NCI-H2081 treated with DMSO at 0.1 percent for 48 hours (cell line): Measurements from ENCODE around the gene GPR139.

Source experiments
- DNase-seq: peaks from one replicate; lab custom pipeline; 2025; lab: John Stamatoyannopoulos, UW

GPR139 gene

GRCh38 chr16:20053336-20053735 lies 20.4 kb downstream of the GPR139 start:
- no peak for DNase-seq

- DNase-seq = no peak
Observed at GRCh38 chr16:20051611-20052010, 22.1 kb downstream of the GPR139 start.

GRCh38 chr16:20051147-20051546 lies 22.5 kb downstream of the GPR139 start:
- DNase-seq = no peak

GRCh38 chr16:20049831-20050230 lies 23.9 kb downstream of the GPR139 start:
- no peak for DNase-seq

- no peak for DNase-seq
Observed at GRCh38 chr16:20045886-20046285, 27.8 kb downstream of the GPR139 start.

- no peak for DNase-seq
Observed at GRCh38 chr16:20042848-20043247, 30.8 kb downstream of the GPR139 start.

- no peak for DNase-seq
Observed at GRCh38 chr16:20041924-20042596, 31.6 kb downstream of the GPR139 start.

- no peak for DNase-seq
Observed at GRCh38 chr16:20040011-20040410, 33.7 kb downstream of the GPR139 start.

- DNase-seq = no peak
Observed at GRCh38 chr16:20029611-20030010, 44.1 kb downstream of the GPR139 start.

GRCh38 chr16:20026361-20027072 lies 47.2 kb downstream of the GPR139 start:
- DNase-seq = no peak

- no peak for DNase-seq
Observed at GRCh38 chr16:20023190-20023589, 50.5 kb downstream of the GPR139 start.

GRCh38 chr16:20020976-20021375 lies 52.7 kb downstream of the GPR139 start:
- DNase-seq = no peak

GRCh38 chr16:20020083-20020482 lies 53.6 kb downstream of the GPR139 start:
- DNase-seq = no peak

- no peak for DNase-seq
Observed at GRCh38 chr16:20016234-20016633, 57.5 kb downstream of the GPR139 start.

- no peak for DNase-seq
Observed at GRCh38 chr16:20004931-20005330, 68.8 kb downstream of the GPR139 start.

GRCh38 chr16:20002936-20003335 lies 70.8 kb downstream of the GPR139 start:
- DNase-seq = no peak

GRCh38 chr16:20001856-20002707 lies 71.6 kb downstream of the GPR139 start:
- DNase-seq = no peak

GRCh38 chr16:19997734-19998133 lies 76.0 kb downstream of the GPR139 start:
- no peak for DNase-seq

GRCh38 chr16:19997264-19997663 lies 76.4 kb downstream of the GPR139 start:
- DNase-seq = no peak

- no peak for DNase-seq
Observed at GRCh38 chr16:19994466-19995170, 79.1 kb downstream of the GPR139 start.

GRCh38 chr16:19991614-19992013 lies 82.1 kb downstream of the GPR139 start:
- DNase-seq = no peak

- DNase-seq = no peak
Observed at GRCh38 chr16:19984135-19984534, 89.6 kb downstream of the GPR139 start.
